HepG2 (cell line): ENCODE measurements around the gene RICTOR. TPM values are rescaled to one million over a fixed set of nuclear protein-coding genes. Genes with fewer than 3 reads are reported as not detected.

ENCODE experiments used
- AHR ChIP-seq: IDR thresholded peaks from 2 replicates; pipeline ENCODE4 v1.6.1; 2018; ENCODE audit warnings: missing genetic modification reagents, missing compliant biosample characterization
- HNRNPUL1 ChIP-seq: fragments of 200-400 bp; formaldehyde crosslinking; IDR thresholded peaks from 2 replicates; pipeline ENCODE4 v1.6.1; 2017; ENCODE audit warnings: low read depth, mild to moderate bottlenecking, low read length, moderate library complexity
- MIER2 ChIP-seq: IDR thresholded peaks from 2 replicates; pipeline ENCODE4 v1.6.1; 2016; ENCODE audit warnings: missing biosample characterization, missing genetic modification reagents
- RARG ChIP-seq: sonication (generic); formaldehyde crosslinking; IDR thresholded peaks from 2 replicates; pipeline ENCODE4 v1.4.0; 2020; ENCODE audit warnings: low read depth, mild to moderate bottlenecking, missing genetic modification reagents
- ZNF569 ChIP-seq: sonication (generic); formaldehyde crosslinking; IDR thresholded peaks from 2 replicates; pipeline ENCODE4 v1.5.0; 2020; ENCODE audit warnings: mild to moderate bottlenecking, missing genetic modification reagents, moderate library complexity, borderline replicate concordance
- polyA plus RNA-seq, 8 experiments: library from polyadenylated mRNA; depleted of rRNA in 3 of 8; stranded (reverse) in 7 of 8; unstranded in 1 of 8; fragments of >200 nt; fragmentation: Illumina TruSeq in 4 of 8; extraction: Trizol in 4 of 8; gene quantifications; 2 replicates each; pipeline versions ENCODE4 v1.2.1 to v1.2.3, GENCODE V29; 2011 to 2016; ENCODE audit warnings: low read depth in 4 of 8, missing spikeins in 1 of 8, mixed read lengths in 1 of 8; ENCODE audit not compliant: insufficient read depth in 1 of 8
- total RNA-seq, 5 experiments: library from RNA; depleted of rRNA; stranded (reverse); fragments of >200 nt; fragmentation: Illumina TruSeq; extraction: Trizol; gene quantifications; 2 replicates each; pipeline ENCODE4 v1.2.3, GENCODE V29; 2016; ENCODE audit warnings: low read depth in 1 of 5
- TF ChIP-seq, protein P1 (sequence below): sonication (generic); formaldehyde crosslinking; IDR thresholded peaks from 2 replicates; pipeline ENCODE4 v1.8.0; 2022; ENCODE audit warnings: missing genetic modification reagents, mild to moderate bottlenecking, borderline replicate concordance
- TF ChIP-seq, protein P2 (sequence below): IDR thresholded peaks from 2 replicates; pipeline ENCODE4 v1.6.1; 2016; ENCODE audit warnings: missing compliant biosample characterization, missing genetic modification reagents, borderline replicate concordance
- TF ChIP-seq, protein P3 (sequence below), 2 experiments: fragments of 450-650 bp in 1 of 2; sonication (generic) in 1 of 2; formaldehyde crosslinking in 1 of 2; IDR thresholded peaks; 2 replicates each; pipeline versions ENCODE4 v1.6.1 to v1.8.0; 2016 to 2022; ENCODE audit warnings: antibody characterized with exemption in 1 of 2, mild to moderate bottlenecking in 1 of 2, missing genetic modification reagents in 1 of 2

RICTOR gene
- total and polyA plus RNA-seq, 2 of the 13 experiments (the other 11 are each of a cell fraction or from before 2014, with no cell fraction given): 10.7 to 15.4 TPM

DNA sequence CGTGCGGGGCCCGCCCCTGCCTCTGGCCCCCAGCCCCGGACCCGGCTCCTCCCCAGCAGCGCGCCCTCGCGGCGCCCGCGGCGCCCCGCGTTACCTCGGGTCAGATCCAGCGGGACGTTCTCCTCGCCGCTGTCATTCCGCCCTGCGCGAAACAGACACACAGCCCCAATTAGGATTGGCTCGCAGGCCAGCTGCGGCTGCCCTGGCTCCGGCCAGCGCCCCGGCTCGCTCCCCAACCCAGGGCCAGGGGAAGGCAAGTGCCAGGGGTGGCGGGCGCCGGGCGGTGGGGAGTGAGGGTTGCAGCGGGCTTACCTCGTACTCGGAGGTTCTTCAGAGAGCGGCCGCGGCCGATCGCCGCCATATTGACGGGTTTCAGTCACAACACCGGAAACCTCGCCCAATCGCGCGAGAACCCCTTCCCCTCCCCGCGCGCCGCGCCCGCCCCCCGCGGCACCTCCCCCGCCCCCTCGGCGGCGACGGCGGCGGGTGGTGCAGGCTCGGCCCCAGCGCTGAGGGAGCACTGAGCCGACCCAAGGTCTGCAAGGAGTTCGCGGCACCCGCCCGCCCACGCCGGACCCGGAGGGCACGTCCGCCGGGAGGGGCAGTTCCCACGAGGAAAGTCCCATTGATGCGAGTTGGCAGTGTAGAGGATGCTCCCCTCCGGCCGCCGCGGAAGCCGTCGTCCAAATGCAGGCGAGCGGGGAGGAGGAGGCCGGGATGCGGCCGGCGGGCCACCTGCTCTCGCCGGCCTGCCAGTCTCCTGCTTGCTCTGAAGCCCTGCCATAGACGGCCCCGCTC, at the start of gene RICTOR (continued):
- TF ChIP-seq, protein P1, sequence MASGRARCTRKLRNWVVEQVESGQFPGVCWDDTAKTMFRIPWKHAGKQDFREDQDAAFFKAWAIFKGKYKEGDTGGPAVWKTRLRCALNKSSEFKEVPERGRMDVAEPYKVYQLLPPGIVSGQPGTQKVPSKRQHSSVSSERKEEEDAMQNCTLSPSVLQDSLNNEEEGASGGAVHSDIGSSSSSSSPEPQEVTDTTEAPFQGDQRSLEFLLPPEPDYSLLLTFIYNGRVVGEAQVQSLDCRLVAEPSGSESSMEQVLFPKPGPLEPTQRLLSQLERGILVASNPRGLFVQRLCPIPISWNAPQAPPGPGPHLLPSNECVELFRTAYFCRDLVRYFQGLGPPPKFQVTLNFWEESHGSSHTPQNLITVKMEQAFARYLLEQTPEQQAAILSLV (CRISPR knock-in tag): peak; percentile 52; the same call in 1 of the 2 replicates
- TF ChIP-seq, protein P2, sequence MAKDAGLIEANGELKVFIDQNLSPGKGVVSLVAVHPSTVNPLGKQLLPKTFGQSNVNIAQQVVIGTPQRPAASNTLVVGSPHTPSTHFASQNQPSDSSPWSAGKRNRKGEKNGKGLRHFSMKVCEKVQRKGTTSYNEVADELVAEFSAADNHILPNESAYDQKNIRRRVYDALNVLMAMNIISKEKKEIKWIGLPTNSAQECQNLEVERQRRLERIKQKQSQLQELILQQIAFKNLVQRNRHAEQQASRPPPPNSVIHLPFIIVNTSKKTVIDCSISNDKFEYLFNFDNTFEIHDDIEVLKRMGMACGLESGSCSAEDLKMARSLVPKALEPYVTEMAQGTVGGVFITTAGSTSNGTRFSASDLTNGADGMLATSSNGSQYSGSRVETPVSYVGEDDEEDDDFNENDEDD (CRISPR knock-in tag): no peak; the same call in 1 of the 2 replicates
- TF ChIP-seq, protein P3, sequence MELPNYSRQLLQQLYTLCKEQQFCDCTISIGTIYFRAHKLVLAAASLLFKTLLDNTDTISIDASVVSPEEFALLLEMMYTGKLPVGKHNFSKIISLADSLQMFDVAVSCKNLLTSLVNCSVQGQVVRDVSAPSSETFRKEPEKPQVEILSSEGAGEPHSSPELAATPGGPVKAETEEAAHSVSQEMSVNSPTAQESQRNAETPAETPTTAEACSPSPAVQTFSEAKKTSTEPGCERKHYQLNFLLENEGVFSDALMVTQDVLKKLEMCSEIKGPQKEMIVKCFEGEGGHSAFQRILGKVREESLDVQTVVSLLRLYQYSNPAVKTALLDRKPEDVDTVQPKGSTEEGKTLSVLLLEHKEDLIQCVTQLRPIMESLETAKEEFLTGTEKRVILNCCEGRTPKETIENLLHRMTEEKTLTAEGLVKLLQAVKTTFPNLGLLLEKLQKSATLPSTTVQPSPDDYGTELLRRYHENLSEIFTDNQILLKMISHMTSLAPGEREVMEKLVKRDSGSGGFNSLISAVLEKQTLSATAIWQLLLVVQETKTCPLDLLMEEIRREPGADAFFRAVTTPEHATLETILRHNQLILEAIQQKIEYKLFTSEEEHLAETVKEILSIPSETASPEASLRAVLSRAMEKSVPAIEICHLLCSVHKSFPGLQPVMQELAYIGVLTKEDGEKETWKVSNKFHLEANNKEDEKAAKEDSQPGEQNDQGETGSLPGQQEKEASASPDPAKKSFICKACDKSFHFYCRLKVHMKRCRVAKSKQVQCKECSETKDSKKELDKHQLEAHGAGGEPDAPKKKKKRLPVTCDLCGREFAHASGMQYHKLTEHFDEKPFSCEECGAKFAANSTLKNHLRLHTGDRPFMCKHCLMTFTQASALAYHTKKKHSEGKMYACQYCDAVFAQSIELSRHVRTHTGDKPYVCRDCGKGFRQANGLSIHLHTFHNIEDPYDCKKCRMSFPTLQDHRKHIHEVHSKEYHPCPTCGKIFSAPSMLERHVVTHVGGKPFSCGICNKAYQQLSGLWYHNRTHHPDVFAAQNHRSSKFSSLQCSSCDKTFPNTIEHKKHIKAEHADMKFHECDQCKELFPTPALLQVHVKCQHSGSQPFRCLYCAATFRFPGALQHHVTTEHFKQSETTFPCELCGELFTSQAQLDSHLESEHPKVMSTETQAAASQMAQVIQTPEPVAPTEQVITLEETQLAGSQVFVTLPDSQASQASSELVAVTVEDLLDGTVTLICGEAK (IDR thresholded peaks at IDR 0.05): no peak
- TF ChIP-seq, protein P3 (CRISPR knock-in tag; IDR thresholded peaks at IDR 0.05): no peak; the same call in 1 of the 2 replicates
- TF ChIP-seq MIER2: no peak
- TF ChIP-seq ZNF569 (CRISPR knock-in tag): no peak
- no peak for TF ChIP-seq RARG (CRISPR knock-in tag)
- TF ChIP-seq HNRNPUL1: peak; percentile 10; the same call in 1 of the 2 replicates
- TF ChIP-seq AHR (CRISPR knock-in tag): no peak
